ENCODE measurements around the gene WDR36. TPM values are rescaled to one million over a fixed set of nuclear protein-coding genes. Genes with fewer than 3 reads are reported as not detected.

Gene WDR36
- total RNA-seq, 6 experiments from 2014 or later = 26.9 to 30.5 (median 28.6) TPM

- Mint-ChIP-seq H3K36me3 (ENCODE audit: low read depth) (no peaks in the 10 kb centered on the region), H3K27ac (no peak overlapping the region), H3K4me3 (no peak overlapping the region), H3K4me1 (ENCODE audit: low read depth) (no peaks in the 10 kb centered on the region), H3K9me3 (no peaks in the 10 kb centered on the region), H3K27me3 (ENCODE audit: insufficient read depth) (no peaks in the 10 kb centered on the region)
- TF ChIP-seq CTCF (IDR thresholded peaks at IDR 0.05) = no peak
- no peak for DNase-seq
These were observed 81.3 kb downstream of the WDR36 start for GRCh38 chr5:111173476-111173875.

Other genes starting within 250 kb of the WDR36 start
- gene TSLP, start 20.6 kb upstream of the WDR36 start, total RNA-seq (2021; fragmentation: NEBNext Ultra II Directional; extraction: Animal tissue kit (Norgen Biotek cat#: 25700)) = not detected
- gene CAMK4, start 132.0 kb downstream of the WDR36 start, total RNA-seq (2021; fragmentation: NEBNext Ultra II Directional; extraction: Animal tissue kit (Norgen Biotek cat#: 25700)) = 1 to 10 TPM; 3.8 to 5.7 (median 4.4) TPM

Data from HFFc6 (cell line).